Measurements from ENCODE around the gene ABTB2. TPM values are rescaled to one million over a fixed set of nuclear protein-coding genes. Genes with fewer than 3 reads are reported as not detected.

Gene ABTB2
- total RNA-seq, 1 experiment from 2014 or later: 6.0 TPM

DNA sequence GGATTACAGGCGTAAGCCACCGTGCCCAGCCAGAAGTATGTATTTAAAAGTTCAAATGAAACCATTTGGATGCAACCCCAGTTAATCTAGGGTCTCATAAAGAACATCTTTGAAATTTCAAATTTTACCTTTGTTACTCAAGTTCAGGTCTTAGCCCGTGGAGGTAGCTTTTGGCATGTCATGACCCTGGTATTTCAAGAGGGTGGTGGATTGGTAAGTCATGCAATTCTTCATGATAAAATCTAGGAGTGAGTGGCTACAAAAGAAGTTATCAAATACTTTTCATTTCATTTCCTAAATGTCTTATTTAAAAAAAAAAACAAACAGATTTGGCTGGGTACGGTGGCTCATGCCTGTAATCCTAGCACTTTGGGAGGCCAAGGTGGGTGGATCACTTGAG is 80.6 kb downstream of the ABTB2 start:
- no peak for DNase-seq (ENCODE audit: low read depth)
- in situ Hi-C loops (cut with HindIII; ENCODE audit: low pct_unique_long_range_greater_than_20kb, low sequenced_read_pairs): no loop called here

DNA sequence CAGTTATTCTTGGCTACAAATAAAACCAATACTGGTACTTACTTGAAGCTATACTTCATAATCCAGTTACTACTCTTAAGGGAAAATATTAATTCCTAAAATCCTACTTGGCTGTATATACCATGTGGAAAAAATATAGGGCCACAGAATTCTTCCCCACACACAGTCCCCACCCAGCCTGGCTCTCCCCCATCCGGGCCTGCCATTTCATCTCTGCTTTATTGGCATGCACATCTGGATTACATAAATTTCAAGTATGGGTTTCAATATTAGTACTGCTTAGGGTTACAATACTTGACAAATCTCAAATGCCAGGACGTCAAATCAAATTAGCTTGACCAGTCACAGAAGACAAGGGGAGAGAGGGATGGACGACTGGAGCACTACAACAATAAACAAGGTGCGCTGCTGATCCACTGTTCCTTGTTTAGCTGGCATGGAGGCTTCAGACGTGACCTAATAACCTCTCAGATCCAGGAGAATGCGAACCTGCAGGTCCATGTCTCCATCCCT is 81.4 kb downstream of the ABTB2 start:
- in situ Hi-C loops (cut with HindIII; ENCODE audit: low pct_unique_long_range_greater_than_20kb, low sequenced_read_pairs): no loop called here
- DNase-seq (ENCODE audit: low read depth): no peak

DNA sequence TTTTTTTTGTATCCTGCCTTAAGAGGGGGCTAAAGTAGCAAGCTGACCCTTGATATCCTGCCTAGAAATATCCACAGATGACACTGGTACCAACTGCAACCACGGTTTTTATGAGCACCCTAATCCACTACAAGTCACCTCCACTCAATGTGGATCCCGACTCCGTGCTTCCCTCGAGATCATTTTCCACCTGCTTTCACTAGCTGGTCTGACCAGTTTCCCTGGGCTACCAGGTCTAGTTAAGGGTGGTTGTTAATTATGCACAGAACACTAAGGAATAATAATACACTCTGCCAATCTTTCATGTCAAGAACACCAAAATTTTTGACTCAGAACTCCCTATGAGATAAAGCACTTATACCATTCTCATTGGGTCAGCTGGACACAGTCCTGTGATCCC is 82.3 kb downstream of the ABTB2 start:
- no peak for DNase-seq (ENCODE audit: low read depth)
- in situ Hi-C loops (cut with HindIII; ENCODE audit: low pct_unique_long_range_greater_than_20kb, low sequenced_read_pairs): no loop called here

DNA sequence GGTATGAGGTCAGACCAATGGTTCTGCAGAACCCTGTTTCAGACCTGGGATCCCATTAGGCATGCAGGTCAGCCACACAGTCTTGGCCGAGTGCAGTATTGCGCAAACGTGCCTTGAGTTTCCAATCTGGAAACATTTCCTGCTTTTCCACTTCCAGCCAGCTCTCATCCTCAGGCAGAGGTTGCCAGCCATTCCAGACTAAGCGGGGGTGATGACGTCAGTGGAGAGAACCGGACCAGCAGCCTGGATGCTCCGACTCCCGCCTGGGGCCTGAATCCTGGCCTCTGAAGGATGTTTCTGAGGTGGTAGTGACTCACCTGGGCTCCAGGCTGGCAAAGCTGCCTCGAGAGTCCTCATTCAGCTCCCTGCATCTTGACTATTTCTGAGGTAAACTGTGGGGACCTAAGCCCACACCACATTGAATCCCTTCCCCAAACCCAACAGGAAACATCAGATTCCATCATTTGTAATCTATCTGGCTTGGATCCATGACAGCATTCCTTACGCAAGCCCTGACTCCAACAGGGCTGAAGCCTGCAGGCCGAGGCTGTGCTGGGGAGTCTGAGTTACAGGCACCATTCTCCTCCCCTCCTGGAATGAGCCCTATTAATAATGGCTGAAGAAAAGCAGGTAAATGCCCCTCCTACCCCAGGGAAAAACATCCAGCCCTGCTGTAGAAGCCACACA is 83.0 kb downstream of the ABTB2 start:
- in situ Hi-C loops (cut with HindIII; ENCODE audit: low pct_unique_long_range_greater_than_20kb, low sequenced_read_pairs): no loop called here
- no peak for DNase-seq (ENCODE audit: low read depth)

DNA sequence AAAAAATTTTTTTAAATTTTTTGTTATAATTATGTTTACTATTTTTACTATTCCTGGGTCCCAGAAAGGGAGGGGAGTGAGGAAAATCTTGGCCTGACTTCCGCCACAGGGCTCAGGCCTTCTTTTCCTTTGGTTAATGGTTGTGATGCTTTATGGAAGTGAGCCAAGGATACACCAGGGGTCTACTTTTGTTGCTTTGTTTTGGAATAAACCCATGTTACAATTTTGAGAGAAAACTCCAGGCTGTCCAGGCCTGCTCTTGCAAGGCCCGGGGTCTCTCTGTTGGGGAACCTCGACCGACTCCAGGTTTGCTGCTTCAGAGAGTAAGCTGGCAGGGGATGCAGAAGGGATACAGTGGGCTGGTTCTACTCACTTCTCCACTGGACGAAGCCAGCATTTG is 84.7 kb downstream of the ABTB2 start:
- no peak for DNase-seq (ENCODE audit: low read depth)
- in situ Hi-C loops (cut with HindIII; ENCODE audit: low pct_unique_long_range_greater_than_20kb, low sequenced_read_pairs): no loop called here

DNA sequence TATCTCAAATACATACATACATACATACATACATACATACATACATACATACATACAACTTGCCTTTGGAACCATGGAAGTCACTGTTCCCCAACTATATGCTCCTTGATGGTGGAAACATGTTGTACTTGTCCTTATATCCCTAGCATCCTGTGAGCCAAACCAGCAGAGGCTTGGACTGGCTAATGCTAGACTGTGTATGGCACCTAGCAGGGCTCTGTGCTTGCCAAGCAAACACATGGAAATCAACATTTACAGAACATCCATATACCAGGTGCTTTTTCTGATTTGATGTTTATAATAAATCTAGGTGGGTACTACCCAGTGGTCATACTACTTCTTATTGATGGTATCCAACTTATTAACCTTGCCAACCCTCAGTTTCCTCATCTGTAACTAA is 86.1 kb downstream of the ABTB2 start:
- DNase-seq (ENCODE audit: low read depth): no peak
- in situ Hi-C loops (cut with HindIII; ENCODE audit: low pct_unique_long_range_greater_than_20kb, low sequenced_read_pairs): no loop called here

DNA sequence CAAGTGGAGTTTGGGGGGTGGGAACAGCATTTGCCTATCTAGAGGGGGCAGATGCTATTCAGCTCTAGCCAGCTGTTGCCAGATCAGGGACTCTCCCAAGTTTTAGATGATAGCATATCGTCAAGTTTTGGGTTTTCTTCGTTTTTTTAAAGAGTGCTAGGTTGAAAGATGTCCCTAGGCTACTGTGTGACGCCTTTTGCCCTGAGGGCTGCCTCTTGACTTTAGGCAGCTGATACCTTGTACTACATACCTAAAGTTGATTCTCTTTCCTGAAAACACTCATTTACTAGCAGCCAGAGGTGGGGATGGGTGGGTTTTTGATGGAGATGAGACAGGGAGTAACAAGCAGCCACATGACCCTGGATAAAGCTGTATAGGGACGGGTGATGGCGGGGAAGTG is 87.1 kb downstream of the ABTB2 start:
- DNase-seq (ENCODE audit: low read depth): no peak
- in situ Hi-C loops (cut with HindIII; ENCODE audit: low pct_unique_long_range_greater_than_20kb, low sequenced_read_pairs): no loop called here

DNA sequence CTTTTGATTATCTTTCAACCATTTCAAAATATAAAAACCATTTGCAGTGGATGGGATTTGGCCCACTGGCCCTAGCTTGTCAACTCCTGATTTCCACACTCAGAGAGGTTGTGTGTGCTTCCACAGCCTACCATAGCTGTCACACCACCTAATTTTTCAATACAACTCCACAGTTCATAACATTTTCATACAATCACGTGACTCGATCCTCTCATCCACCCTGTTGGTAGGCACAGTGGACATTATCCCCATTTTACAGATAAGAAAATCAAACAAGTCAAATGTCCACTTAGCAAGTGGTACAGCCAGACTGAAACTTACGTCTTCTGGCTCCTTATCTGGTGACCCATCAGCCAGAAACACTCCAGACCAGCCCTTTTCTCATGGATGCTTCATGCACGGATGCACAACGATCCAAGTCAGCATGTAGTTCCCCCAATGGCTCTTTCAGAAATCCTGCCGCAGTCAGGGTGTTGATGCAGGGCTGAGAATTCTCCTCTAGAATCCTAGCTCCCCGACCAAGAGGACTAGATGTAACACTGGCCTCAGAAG is 88.0 kb downstream of the ABTB2 start:
- DNase-seq (ENCODE audit: low read depth): no peak
- in situ Hi-C loops (cut with HindIII; ENCODE audit: low pct_unique_long_range_greater_than_20kb, low sequenced_read_pairs): no loop called here

DNA sequence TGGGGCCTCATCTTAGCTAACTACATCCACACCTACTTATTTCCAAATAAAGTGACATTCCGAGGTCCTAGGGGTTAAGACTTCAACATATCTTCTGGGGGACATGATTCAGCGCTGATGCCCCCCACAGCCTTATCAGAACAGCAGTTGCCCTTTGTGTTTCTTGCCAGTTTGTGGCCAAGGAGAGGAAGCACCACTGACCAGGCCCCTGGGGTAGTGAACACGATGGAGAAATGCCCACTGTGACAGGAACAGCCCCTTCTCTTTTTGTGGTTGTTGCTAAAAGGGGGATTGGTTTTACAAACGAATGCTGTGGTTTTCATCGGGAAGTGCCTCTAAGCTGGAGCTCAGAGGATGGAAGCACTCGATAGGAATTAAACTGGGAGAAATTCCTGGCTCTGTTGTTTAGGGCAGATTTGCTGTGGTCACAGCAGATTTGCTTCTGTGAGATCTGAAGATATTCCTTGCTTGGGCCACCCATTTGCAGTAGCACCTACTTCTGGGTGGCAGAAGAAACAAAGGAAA is 88.8 kb downstream of the ABTB2 start:
- DNase-seq (ENCODE audit: low read depth): no peak
- in situ Hi-C loops (cut with HindIII; ENCODE audit: low pct_unique_long_range_greater_than_20kb, low sequenced_read_pairs): no loop called here

DNA sequence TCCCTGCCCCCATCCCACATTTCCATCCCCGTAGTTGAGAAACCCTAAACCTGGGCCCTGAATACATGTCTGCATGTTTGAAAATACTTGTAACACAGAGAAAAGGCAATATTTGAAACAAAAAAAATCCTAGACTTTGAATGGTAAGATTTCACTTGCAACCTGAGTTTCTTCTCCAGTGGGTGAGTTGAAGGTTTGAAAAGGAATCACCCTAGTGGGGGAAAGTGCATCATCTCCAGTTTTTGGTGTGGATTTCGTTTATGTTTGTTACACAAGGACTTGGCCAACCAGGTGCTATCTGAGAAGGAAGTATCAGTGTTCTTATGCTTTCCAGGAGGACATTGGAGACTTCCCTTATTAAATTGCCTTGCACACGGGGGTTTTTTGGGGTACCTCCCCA is 90.4 kb downstream of the ABTB2 start:
- no peak for DNase-seq (ENCODE audit: low read depth)
- in situ Hi-C loops (cut with HindIII; ENCODE audit: low pct_unique_long_range_greater_than_20kb, low sequenced_read_pairs): no loop called here

DNA sequence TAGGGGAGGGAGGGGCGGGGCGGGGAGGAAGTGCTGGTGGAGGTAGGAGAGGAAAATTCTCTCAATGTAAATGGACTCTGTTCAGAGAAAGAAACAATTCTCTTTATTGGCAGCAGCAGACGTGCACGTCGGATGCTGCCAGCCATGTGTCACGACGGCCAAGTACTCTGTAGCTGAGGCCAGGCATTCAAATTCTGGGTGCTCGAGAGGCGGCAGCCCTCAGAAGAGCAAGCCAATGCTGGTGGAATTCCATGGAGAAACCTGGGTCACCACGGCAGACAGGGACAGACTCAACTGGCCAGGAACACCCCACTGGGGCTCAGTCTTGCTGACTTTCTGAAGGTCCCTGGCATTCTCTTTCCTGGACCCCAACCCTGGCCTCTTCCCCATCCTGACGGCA is 90.8 kb downstream of the ABTB2 start:
- no peak for DNase-seq (ENCODE audit: low read depth)
- in situ Hi-C loops (cut with HindIII; ENCODE audit: low pct_unique_long_range_greater_than_20kb, low sequenced_read_pairs): no loop called here

DNA sequence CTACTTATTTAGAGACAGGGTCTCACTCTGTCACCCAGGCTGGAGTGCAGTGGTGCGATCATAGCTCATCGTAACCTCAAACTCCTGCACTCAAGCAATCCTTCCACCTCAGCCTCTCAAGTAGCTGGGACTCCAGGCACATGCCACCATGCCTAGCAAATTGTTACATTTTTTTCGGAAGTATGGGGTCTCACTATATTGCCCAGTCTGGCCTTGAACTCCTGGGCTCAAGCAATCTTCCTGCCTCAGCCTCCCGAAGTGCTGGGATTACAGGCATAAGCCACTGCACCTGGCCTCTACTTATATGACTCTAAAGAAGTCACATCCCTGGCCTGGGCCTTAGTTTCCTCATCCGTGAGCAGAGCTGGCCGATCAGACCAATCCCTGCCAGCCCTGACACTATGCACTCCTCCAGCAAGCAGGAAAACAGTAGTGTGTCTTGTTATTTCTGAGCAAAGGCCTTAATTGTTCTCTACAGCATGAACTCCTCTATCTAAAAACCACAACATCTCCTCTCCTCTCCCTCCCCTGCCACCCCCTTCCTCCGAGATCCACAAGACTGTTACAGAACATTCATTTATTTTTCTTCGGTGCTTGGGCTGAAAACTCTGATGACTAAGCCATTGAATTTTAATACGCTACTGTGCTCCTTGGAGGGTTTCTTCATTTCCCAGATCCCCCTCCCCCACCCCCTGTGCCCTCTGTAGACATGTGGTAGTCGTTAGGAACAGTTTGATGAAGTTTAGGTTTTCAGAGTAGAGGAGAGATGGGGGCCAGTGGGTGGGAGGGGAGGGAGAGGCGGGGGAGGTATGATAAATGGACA is 91.5 kb downstream of the ABTB2 start:
- in situ Hi-C loops (cut with HindIII; ENCODE audit: low pct_unique_long_range_greater_than_20kb, low sequenced_read_pairs): no loop called here
- DNase-seq (ENCODE audit: low read depth): peak; percentile 91

DNA sequence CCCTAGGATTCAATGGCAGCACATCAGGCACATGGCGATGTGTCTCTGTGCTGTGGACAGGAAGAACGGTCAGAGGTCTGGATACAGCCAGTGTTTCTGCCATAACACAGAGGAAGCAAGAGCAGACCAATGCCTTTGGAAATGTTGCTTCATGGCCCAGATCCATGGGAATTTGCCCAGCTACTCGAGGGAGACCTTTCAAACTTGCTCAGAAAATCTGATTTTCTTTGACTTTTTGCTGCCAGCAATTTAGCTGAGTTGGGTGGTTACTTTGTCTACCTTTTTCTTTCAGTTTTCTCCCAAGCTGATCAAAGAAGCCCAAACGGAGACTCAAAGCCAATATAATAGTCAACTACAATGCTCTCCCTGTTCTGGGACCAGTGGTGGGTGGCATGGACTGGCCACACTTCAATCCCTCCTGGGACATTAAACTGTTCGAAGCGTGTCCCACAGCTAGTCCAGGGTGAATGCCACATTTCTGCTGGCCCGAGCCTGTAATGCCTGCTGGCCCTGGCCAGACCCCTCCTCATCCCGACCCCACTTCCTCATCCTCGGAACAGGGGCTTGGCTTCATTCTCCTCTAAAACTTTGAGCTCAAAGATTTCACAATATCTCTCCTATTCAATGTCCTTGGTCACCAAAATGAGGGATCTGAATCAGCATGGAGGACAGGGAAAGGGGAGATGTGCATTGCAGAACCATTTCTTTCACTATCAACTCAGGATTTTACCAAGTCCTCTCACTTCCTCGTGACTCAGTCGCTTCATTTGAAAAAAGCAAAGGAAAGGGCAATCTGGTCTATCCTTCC is 93.3 kb downstream of the ABTB2 start:
- in situ Hi-C loops (cut with HindIII; ENCODE audit: low pct_unique_long_range_greater_than_20kb, low sequenced_read_pairs): no loop called here

DNA sequence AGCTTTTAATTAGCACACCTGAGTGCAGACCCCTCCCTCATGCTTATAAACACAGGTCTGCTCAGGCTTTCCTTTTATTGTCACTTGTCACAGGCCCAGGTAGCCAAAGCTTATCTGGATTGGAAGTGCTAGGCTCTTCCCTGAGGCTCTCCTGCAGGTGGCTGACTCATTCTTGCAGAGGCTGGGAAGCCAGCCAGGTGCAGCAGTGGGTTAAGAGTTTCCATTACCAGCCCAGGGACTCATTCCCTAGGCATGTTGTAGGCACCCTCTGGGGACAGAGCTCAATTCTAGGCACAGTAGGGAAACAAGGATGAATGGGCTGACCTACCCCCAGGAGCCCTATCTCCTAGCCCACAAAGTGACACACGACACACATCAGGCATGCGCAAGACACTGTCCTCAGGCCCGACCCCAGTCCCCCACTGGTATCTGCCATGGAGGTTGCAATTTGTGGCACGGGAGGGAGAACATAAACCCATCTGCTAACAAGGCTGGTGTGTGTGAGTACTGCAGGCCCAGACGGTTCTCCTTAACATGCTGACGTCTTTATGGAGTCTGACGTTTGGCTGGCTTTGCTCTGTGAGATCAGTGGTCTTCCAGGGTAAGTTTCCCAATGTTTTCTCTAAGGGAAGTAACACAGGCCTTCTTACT is 94.2 kb downstream of the ABTB2 start:
- in situ Hi-C loops (cut with HindIII; ENCODE audit: low pct_unique_long_range_greater_than_20kb, low sequenced_read_pairs): no loop called here
- peak; percentile 79 for DNase-seq (ENCODE audit: low read depth)

More for the DNA sequence above, 93.3 kb downstream of the ABTB2 start:
- DNase-seq (ENCODE audit: low read depth): no peak

DNA sequence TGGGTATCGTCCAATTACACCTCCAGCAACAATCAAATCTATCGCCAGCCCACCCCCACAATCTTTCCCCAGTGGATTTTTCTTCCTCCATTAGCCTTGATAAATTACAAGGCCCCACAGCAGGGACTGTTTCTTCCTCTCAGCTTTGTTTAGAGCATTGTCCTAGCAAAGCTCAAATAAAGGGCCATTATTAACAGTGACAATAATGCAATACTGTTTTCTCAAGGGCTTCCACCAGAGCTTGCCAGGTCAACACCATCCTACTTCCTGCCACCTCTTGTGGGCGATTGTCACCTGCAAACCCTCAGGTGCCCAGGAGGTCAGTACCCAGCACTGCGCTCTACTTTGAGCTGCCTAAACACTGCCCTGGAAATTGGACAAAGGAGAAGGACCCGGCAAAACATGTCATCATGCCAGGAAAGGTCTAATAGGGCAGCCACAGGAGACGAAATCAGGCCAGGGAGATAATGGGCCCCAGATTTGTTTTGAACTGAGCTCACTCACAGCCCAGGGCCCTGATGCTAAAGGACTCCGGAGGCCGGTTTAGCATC is 95.2 kb downstream of the ABTB2 start:
- DNase-seq (ENCODE audit: low read depth): no peak
- in situ Hi-C loops (cut with HindIII; ENCODE audit: low pct_unique_long_range_greater_than_20kb, low sequenced_read_pairs): no loop called here

DNA sequence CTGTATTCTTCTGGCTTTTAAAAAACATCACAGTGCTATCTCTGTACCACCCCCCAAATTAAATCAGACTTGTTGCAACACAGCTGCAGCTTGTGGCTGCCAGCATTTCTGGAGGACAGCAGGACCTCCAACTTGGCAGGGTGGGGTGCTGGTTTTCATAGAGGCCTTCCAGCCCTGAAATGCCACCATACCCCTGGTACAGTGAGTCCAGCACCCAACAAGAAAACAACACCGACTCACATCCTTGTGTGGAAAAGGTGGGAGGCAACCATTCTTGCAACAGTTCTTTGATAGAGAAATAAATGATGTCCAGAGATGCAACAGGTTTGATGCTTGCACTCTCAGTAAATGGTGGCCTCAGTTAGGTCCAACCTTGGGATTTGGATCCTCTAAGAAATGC is 96.0 kb downstream of the ABTB2 start:
- no peak for DNase-seq (ENCODE audit: low read depth)
- in situ Hi-C loops (cut with HindIII; ENCODE audit: low pct_unique_long_range_greater_than_20kb, low sequenced_read_pairs): no loop called here

DNA sequence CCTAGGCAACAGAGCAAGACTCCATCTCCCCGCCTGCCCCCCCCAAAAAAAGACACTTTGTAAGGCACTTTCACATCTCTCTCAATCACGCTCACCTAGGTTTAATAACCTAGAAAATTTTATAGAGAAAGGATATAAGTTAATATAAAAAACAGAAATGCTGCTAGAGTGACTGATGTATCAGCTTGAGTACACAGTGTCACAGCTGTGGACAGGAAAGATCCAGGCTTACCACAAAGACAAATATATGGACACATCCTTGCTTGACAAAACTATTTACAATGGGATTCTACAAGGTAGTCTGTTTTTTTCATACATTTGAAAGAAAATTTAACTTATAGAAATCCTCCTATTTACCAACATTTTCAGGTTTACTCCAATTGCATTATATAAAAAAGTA is 96.7 kb downstream of the ABTB2 start:
- in situ Hi-C loops (cut with HindIII; ENCODE audit: low pct_unique_long_range_greater_than_20kb, low sequenced_read_pairs): no loop called here
- no peak for DNase-seq (ENCODE audit: low read depth)
